GM18861 (cell line): ENCODE data around the gene HYAL2.

Source experiments
- ATAC-seq: cut with Tn5 transposase; IDR thresholded peaks from one replicate; pipeline ENCODE4 v1.9.1; 2021; ENCODE audit not compliant: unreplicated experiment

HYAL2 gene

GRCh38 chr3:50322386-50323091, at the start of gene HYAL2:
Gene HYAL2 (minus strand): TSS chr3:50322745. CDS start chr3:50320489, 2,256 bp downstream.
- ATAC-seq: no peak

- ATAC-seq: no peak
These were observed 48.7 kb upstream of the HYAL2 start for GRCh38 chr3:50371133-50371685.

- no peak for ATAC-seq
These were observed 48.0 kb upstream of the HYAL2 start for GRCh38 chr3:50370594-50370993.

GRCh38 chr3:50369012-50369670, 46.6 kb upstream of the HYAL2 start:
- no peak for ATAC-seq

GRCh38 chr3:50365842-50366220, 43.3 kb upstream of the HYAL2 start:
- ATAC-seq: no peak

- peak; percentile 70 for ATAC-seq
These were observed 42.7 kb upstream of the HYAL2 start for GRCh38 chr3:50365080-50365841.

GRCh38 chr3:50364573-50365079, 42.1 kb upstream of the HYAL2 start:
- ATAC-seq: no peak

- ATAC-seq: no peak
These were observed 37.2 kb upstream of the HYAL2 start for GRCh38 chr3:50359760-50360110.

- peak; percentile 94 for ATAC-seq
These were observed 36.6 kb upstream of the HYAL2 start, which contains the start of gene TMEM115 for GRCh38 chr3:50358911-50359759. Gene TMEM115 (minus strand): TSS chr3:50359521. CDS start chr3:50359063, 458 bp downstream.

- ATAC-seq: no peak
These were observed 35.9 kb upstream of the HYAL2 start for GRCh38 chr3:50358355-50358910.

GRCh38 chr3:50357481-50357880, 34.9 kb upstream of the HYAL2 start:
- ATAC-seq: no peak

GRCh38 chr3:50356553-50356952, 34.0 kb upstream of the HYAL2 start:
- no peak for ATAC-seq

GRCh38 chr3:50355829-50356552, 33.4 kb upstream of the HYAL2 start:
- no peak for ATAC-seq

GRCh38 chr3:50354850-50355249, 32.3 kb upstream of the HYAL2 start:
- ATAC-seq: no peak

GRCh38 chr3:50354186-50354764, 31.7 kb upstream of the HYAL2 start:
- ATAC-seq: no peak

- no peak for ATAC-seq
These were observed 30.9 kb upstream of the HYAL2 start for GRCh38 chr3:50353245-50354004.

- no peak for ATAC-seq
These were observed 30.2 kb upstream of the HYAL2 start for GRCh38 chr3:50352781-50353180.

GRCh38 chr3:50351323-50351697, 28.8 kb upstream of the HYAL2 start:
- ATAC-seq: no peak
